OCI-M2 (cell line): ENCODE data around the gene COL4A5.

ENCODE experiments used
- DNase-seq: peaks from one replicate; lab custom pipeline; 2025; ENCODE audit not compliant: unreplicated experiment; lab: John Stamatoyannopoulos, UW

The COL4A5 gene

DNA sequence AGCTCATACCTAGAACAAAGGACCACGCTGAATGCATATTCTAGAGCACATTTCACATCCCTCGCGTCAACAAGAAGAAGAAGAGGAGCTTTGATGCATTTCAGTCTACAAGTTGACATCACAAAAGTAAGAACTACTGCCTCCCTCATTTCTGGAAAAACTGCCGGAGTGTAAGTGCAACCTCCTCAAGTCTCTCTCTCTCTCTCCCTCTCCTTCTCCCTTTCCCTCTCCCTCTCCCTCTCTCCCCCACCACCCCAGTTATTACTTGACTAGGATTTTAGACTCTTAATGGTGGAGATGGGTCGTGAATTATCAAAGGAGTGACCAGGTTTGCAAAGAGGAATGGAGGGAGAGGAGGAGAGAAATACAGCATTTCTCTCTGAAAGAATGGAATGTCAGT is 298.1 kb downstream of the COL4A5 start:
- DNase-seq: no peak

DNA sequence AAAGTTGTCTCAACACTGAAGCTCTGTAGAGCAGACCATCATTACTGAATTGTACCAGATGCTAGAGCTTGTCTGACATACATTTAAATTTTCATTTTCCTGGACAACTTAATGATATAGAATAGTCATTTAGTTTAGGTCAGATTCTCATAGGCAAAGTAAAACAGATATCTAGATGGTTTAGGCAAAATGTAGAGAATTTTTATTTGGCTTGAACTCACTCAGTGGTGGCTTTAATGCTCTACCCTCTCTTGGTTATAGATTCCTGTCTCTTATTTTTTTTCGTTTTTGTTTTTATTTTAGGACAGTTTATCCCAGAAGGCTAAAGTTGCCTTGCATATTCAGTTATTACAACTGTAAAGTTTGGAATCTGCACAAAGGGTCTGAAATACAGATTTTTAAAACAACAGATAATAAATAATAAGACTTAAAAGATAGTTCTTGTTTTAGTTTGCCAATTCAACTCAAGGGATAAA is 300.7 kb downstream of the COL4A5 start:
- no peak for DNase-seq
